K562 (cell line): Measurements from ENCODE around the gene ST6GAL1. TPM values are rescaled to one million over a fixed set of nuclear protein-coding genes. Genes with fewer than 3 reads are reported as not detected.

Experiments
- ATAC-seq: fragments of 200-7000 bp; cut with Tn5 transposase; 3 replicates; pipeline ENCODE4 v1.9.1; 2020; ENCODE audit warnings: moderate library complexity
- BruUV-seq: library from RNA; stranded (reverse); fragments of 400-500 nt; replicated peaks from 2 replicates; lab custom pipeline; 2021; lab: Mats Ljungman, UMichigan
- CTCF ChIA-PET: fragments of 300-600 bp; formaldehyde crosslinking; extraction: SDS; loops from one replicate; lab custom pipeline; 2021; ENCODE audit warnings: low intra/inter-chr PET ratio; lab: Yijun Ruan, JAX
- POLR2A ChIA-PET: fragments of 300-600, 350-650 bp; sonication (Branson Sonifier 250); formaldehyde crosslinking; extraction: SDS; loops from one replicate; lab custom pipeline; 2021; ENCODE audit warnings: antibody characterized with exemption, inconsistent platforms; lab: Yijun Ruan, JAX
- DNase-seq, 4 experiments: peaks; one replicate each; pipeline versions ENCODE4 v3.0.0 to v3.0.0-alpha.2; 2011 to 2018; ENCODE audit warnings: low spot score in 3 of 4, mixed read lengths in 3 of 4; ENCODE audit errors: extremely low read depth in 1 of 4
- FAIRE-seq: peaks from 2 replicates; lab custom pipeline; 2011; peaks lifted over from hg19 to GRCh38; lab: Jason Lieb, UNC
- H2AFZ ChIP-seq: 2 replicates; pipeline ENCODE4 v1.6.0; 2011; ENCODE audit warnings: low read depth, low read length, control low read depth, inconsistent platforms
- H3K27ac ChIP-seq: fragments of 200-600 bp; 3 replicates; pipeline ENCODE4 v1.8.0; 2011; ENCODE audit warnings: low read depth, mild to moderate bottlenecking, control low read depth, inconsistent platforms, low read length, moderate library complexity, mixed read lengths; ENCODE audit errors: extremely low read depth
- H3K27me3 ChIP-seq, 2 experiments: fragments of 300-600 bp in 1 of 2; 2 replicates in 1 of 2; 3 replicates in 1 of 2; pipeline versions ENCODE4 v1.6.0 to v1.8.0; 2011; ENCODE audit warnings: inconsistent platforms in 2 of 2, low read length in 2 of 2, mild to moderate bottlenecking in 1 of 2, mixed read lengths in 1 of 2, moderate library complexity in 1 of 2; ENCODE audit not compliant: control insufficient read depth in 2 of 2, insufficient read depth in 2 of 2
- H3K36me3 ChIP-seq: fragments of 300-600 bp; 3 replicates; pipeline ENCODE4 v1.8.0; 2011; ENCODE audit warnings: mild to moderate bottlenecking, low read length, inconsistent platforms; ENCODE audit not compliant: control insufficient read depth, insufficient read depth
- H3K4me1 ChIP-seq, 2 experiments: fragments of 200-600 bp in 1 of 2; replicated peaks in 1 of 2; 2 replicates in 1 of 2; 3 replicates in 1 of 2; pipeline versions ENCODE4 v1.5.1 to v1.8.0; 2011; ENCODE audit warnings: inconsistent platforms in 2 of 2, low read length in 2 of 2, mild to moderate bottlenecking in 1 of 2, mixed read lengths in 1 of 2, moderate library complexity in 1 of 2; ENCODE audit not compliant: control insufficient read depth in 2 of 2, insufficient read depth in 2 of 2
- H3K4me2 ChIP-seq: 2 replicates; pipeline ENCODE4 v1.6.1; 2011; ENCODE audit warnings: low read length, control low read depth, inconsistent platforms, mixed read lengths; ENCODE audit not compliant: insufficient read depth
- H3K4me3 ChIP-seq: fragments of 200-600 bp; sonication (generic), shearing (Covaris generic); 2 replicates; pipeline ENCODE4 v1.5.1; 2016; ENCODE audit warnings: control low read depth, inconsistent platforms
- H3K79me2 ChIP-seq: fragments of 200-600 bp; 3 replicates; pipeline ENCODE4 v1.8.0; 2011; ENCODE audit warnings: low read length, inconsistent platforms; ENCODE audit not compliant: control insufficient read depth, insufficient read depth
- H3K9ac ChIP-seq, 2 experiments: 2 replicates each; pipeline versions ENCODE4 v1.6.0 to v1.6.1; 2011; ENCODE audit warnings: low read depth in 2 of 2, low read length in 2 of 2, control low read depth in 1 of 2, inconsistent platforms in 1 of 2, mild to moderate bottlenecking in 1 of 2, mixed read lengths in 1 of 2; ENCODE audit not compliant: insufficient read depth in 1 of 2
- H3K9me1 ChIP-seq: one replicate; pipeline ENCODE4 v1.6.0; 2011; ENCODE audit warnings: inconsistent platforms, mild to moderate bottlenecking, low read length, moderate library complexity; ENCODE audit not compliant: control insufficient read depth, insufficient read depth
- H3K9me3 ChIP-seq: replicated peaks from 2 replicates; pipeline ENCODE4 v1.5.1; 2011; ENCODE audit warnings: low read depth, low read length, inconsistent platforms; ENCODE audit not compliant: control insufficient read depth, insufficient read depth
- H4K20me1 ChIP-seq: replicated peaks from 2 replicates; pipeline ENCODE4 v1.6.1; 2011; ENCODE audit warnings: low read length, inconsistent platforms, mixed read lengths; ENCODE audit not compliant: control insufficient read depth, insufficient read depth
- ARNT ChIP-seq, 2 experiments: fragments of 450-650 bp; IDR thresholded peaks; 2 replicates each; pipeline ENCODE4 v1.6.1; 2016; ENCODE audit warnings: mild to moderate bottlenecking in 1 of 2
- CCAR2 ChIP-seq: fragments of 200-400 bp; formaldehyde crosslinking; IDR thresholded peaks from 2 replicates; pipeline ENCODE4 v1.6.1; 2017; ENCODE audit warnings: mild to moderate bottlenecking, low read depth, low read length
- DPF2 ChIP-seq: fragments of 450-650 bp; IDR thresholded peaks from 2 replicates; pipeline ENCODE4 v1.6.1; 2016
- GABPA ChIP-seq: fragments of 200-800 bp; sonication (Bioruptor generic); conservative IDR thresholded peaks from 2 replicates; pipeline ENCODE4 v1.6.1; 2016; ENCODE audit warnings: low read depth, missing genetic modification characterization, missing compliant biosample characterization
- ZNF124 ChIP-seq: sonication (generic); formaldehyde crosslinking; IDR thresholded peaks from 2 replicates; pipeline ENCODE4 v1.8.1; 2022; ENCODE audit warnings: missing genetic modification reagents
- ZNF174 ChIP-seq: fragments of 250-450 bp; sonication (Bioruptor Pico); IDR thresholded peaks from 2 replicates; pipeline ENCODE4 v1.4.0; 2020; ENCODE audit warnings: mild to moderate bottlenecking
- ZNF316 ChIP-seq: fragments of 450-650 bp; IDR thresholded peaks from 2 replicates; pipeline ENCODE4 v1.6.1; 2016
- ZNF644 ChIP-seq: fragments of 200-800 bp; sonication (Bioruptor generic); IDR thresholded peaks from 2 replicates; pipeline ENCODE4 v1.6.1; 2016; ENCODE audit warnings: low read depth, missing genetic modification characterization, missing compliant biosample characterization
- ZNF707 ChIP-seq: fragments of 250-450 bp; sonication (Bioruptor Pico); conservative IDR thresholded peaks from 2 replicates; pipeline ENCODE4 v1.8.0; 2022; ENCODE audit warnings: inconsistent platforms, mild to moderate bottlenecking, moderate library complexity
- WGBS: fragments of 100-300 bp; shearing (Covaris generic); methylation state at CpG from one replicate; pipeline ENCODE4 v1.1.6; 2016; ENCODE audit warnings: low coverage, mixed read lengths; ENCODE audit not compliant: insufficient coverage; ENCODE audit errors: missing lambda C conversion rate; 5-methylcytosine and 5-hydroxymethylcytosine counted together
- in situ Hi-C: fragments of 300-500 bp; cut with MboI; formaldehyde crosslinking; loops from 4 replicates; pipeline ENCODE4 v1.15.0; 2018; ENCODE audit warnings: inconsistent platforms, mixed read lengths
- intact Hi-C: fragments of 100-400 bp; cut with micrococcal nuclease; formaldehyde crosslinking; loops from 2 replicates; pipeline ENCODE4 v1.14.2; 2022
- polyA plus RNA-seq, 8 experiments: library from polyadenylated mRNA; depleted of rRNA in 4 of 8; stranded (reverse) in 5 of 8; unstranded in 3 of 8; fragments of >200 nt; fragmentation: Nextera tagmentation in 2 of 8; fragmentation: Illumina TruSeq in 1 of 8; extraction: Ambion mirVana in 2 of 8; extraction: Trizol in 1 of 8; gene quantifications; 2 replicates each; pipeline versions ENCODE4 v1.2.1 to v1.2.3, GENCODE V29; 2011 to 2014; ENCODE audit warnings: inconsistent platforms in 1 of 8, missing spikeins in 1 of 8
- total RNA-seq, 7 experiments: library from RNA; depleted of rRNA in 6 of 7; stranded (reverse); fragments of >200 nt in 6 of 7; fragmentation: Illumina TruSeq in 2 of 7; extraction: Trizol in 2 of 7; gene quantifications; 2 replicates each; pipeline versions ENCODE4 v1.2.1 to v1.2.3, GENCODE V29; 2011 to 2021; ENCODE audit warnings: low replicate concordance in 1 of 7

ST6GAL1 gene
- total and polyA plus RNA-seq, 9 of the 15 experiments (the other 6 are each of a cell fraction or from before 2014, with no cell fraction given), result 31.9 to 145 (median 71.0) TPM

DNA sequence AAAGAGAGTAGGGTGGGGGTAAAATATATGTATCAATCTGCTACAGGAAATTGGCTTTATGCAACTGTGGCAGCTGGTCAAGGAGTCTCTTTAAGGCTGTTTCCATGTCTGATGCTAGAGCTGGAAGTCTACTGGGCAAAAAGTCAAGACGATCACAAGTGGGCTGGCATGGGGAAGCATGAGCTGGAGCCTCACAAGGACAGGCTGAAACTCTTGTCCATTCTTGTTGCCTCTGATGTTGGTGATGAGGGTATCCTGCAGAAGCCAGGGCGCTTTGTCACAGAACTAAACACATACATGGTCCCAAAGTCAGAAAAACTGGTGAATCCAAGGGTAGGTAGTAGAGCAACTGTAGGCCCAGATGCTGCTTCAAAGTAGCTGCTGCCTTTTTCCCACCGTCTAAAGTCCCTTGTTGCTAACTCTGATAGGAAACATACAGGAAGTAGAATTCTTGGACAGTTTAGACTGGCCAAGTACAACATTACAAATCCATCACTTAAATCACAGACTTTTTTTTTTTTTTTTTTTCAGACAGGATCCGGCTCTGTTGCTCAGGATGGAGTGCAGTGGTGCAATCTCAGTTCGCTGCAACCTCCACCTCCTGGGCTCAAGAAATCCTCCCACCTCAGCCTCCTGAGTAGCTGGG, 154.8 kb downstream of the ST6GAL1 start:
- Histone ChIP-seq H3K9me3 (no peaks in the 10 kb centered on the region), H3K27me3 (no peaks in the 10 kb centered on the region), H3K4me1 (no peaks in the 10 kb centered on the region), H3K36me3 (no peaks in the 10 kb centered on the region), H3K27ac (no peak overlapping the region), H3K4me3 (no peak overlapping the region), H2AFZ (no peak overlapping the region), H4K20me1 (no peaks in the 10 kb centered on the region), H3K4me2 (no peak overlapping the region), H3K9ac (no peak overlapping the region), H3K79me2 (no peaks in the 10 kb centered on the region), H3K9me1 (no peaks in the 10 kb centered on the region)
- FAIRE-seq, result no peak
- POLR2A ChIA-PET, result interaction anchor here (1.0 kb wide), 1 partner anchor 11 kb away, joined by 4 read pairs; no protein-coding TSS in a partner anchor
- intact Hi-C loops (no loop called here), in situ Hi-C loops (no loop called here)
- WGBS, result 36% methylated on average over 5 of the region's 5 CpGs
- no peak for DNase-seq
- TF ChIP-seq GABPA (tag), result no peak
- no peak for TF ChIP-seq ARNT (IDR thresholded peaks at IDR 0.05)
- no peak for TF ChIP-seq DPF2
- no peak for TF ChIP-seq ZNF316
- no peak for TF ChIP-seq ZNF644 (tag)
- TF ChIP-seq ZNF707 (CRISPR knock-in tag), result no peak
- TF ChIP-seq ZNF174 (CRISPR knock-in tag), result no peak
- no peak for TF ChIP-seq CCAR2
- no peak for TF ChIP-seq ZNF124
- peak; percentile 27; the same call in 1 of the 3 replicates for ATAC-seq
- BruUV-seq, result no TSS peak
- CTCF ChIA-PET, result no interaction called here
